ENCODE results near the gene ARSB.

GRCh38 chr5:78922879-78923621 lies 62.1 kb downstream of the ARSB start:
- no peak for TF ChIP-seq POLR2AphosphoS5 (IDR thresholded peaks at IDR 0.05)
- no peak for TF ChIP-seq CTCF (IDR thresholded peaks at IDR 0.05)
- TF ChIP-seq POLR2A (IDR thresholded peaks at IDR 0.05) = no peak
- no peak for TF ChIP-seq EP300 (IDR thresholded peaks at IDR 0.05)

Data from upper lobe of left lung (tissue), 4 donors.